HG02642 (cell line): ENCODE results near the gene STC2.
A peak's percentile ranks its signal among the peaks of the same experiment; 100 is the strongest.

Source experiments
- ATAC-seq: cut with Tn5 transposase; IDR thresholded peaks from one replicate; pipeline ENCODE4 v1.9.1; 2021; ENCODE audit warnings: mild to moderate bottlenecking; ENCODE audit not compliant: unreplicated experiment, poor library complexity

The STC2 gene

GRCh38 chr5:173329491-173330337 lies 1.5 kb upstream of the STC2 start:
- peak; percentile 40 for ATAC-seq

GRCh38 chr5:173328844-173329490 lies 753 bp upstream of the STC2 start:
- no peak for ATAC-seq

- no peak for ATAC-seq
Measured at GRCh38 chr5:173327084-173327947, 898 bp downstream of the STC2 start.

DNA sequence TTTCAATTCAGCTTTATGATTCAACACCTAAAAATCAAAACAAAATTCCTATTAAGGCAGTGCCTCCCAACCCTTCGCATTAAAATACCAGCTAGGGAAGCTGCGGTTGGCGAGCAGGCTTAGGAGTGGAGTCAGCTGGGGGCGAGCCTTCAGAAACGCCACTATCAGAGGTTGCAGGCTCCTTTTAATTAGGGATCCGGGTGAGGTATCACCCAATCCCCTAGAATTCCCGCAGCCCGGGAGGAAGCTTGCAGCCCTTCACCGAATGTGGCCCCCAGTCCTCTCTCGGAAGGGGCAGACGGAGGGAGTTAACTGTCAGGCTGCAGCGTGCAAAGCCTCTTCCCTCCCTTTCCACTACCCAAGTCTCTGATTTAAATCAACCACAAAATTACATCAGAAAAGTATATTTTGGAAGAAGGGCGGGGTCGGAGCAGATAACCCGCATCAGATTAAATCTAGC lies 1.7 kb downstream of the STC2 start:
- ATAC-seq, result no peak

GRCh38 chr5:173325091-173325698 lies 3.0 kb downstream of the STC2 start:
- no peak for ATAC-seq

- ATAC-seq, result no peak
Measured at GRCh38 chr5:173324115-173325001, 3.9 kb downstream of the STC2 start.

DNA sequence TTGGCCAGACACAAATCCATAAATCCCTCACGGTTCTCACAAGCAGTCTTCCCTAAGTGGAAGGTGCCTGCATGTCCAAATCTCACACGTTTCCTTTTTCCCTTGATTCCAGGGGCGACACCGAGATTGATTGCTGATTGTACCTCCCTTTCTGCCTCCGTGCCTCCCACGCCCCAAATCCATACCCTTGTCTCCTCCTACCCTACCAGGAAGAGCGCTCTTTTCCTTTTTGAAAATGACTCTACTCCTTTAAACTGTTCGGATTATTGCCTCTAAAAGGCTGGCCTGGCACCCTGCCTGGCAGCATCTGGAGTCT lies 4.5 kb downstream of the STC2 start:
- no peak for ATAC-seq

GRCh38 chr5:173323106-173323798 lies 5.0 kb downstream of the STC2 start:
- no peak for ATAC-seq

DNA sequence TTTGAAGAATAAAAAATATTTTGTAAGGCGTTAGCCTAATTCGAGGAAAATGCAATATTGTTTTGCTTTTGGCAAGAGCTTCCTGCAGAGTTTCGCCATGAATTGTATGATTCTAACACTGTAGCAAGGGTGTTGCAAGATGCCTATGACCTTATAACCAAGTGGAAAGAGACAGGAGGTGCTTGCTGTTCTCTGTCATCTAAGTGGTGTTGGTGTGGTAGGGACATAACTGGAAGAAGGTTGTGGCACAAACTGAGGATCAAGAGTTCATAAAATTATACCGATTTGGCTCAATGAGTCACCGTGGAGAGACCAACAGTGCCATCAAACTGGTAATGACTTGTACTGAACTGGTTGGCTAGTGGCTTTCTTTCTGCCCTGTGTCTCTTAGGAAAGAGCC lies 6.3 kb downstream of the STC2 start:
- no peak for ATAC-seq

DNA sequence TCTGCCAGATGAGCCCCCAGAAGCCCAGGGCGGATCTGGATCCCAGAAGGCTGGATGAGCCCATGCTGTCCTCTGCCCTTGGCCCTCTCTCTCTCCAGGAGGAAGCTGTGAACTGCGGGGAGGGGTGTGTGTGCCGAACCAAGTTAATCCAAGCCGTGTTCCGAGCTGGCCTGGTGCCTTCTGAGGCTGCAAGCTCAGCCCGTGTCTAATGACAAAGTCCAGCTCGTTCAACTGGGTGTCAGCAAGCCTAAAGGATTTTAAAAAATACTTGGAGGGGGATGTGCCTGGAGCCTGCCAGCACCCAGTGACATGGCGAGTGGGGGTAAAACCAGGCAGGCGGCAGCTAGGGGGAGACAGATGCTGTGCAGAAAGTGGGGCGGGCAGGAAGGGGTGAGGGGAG lies 8.0 kb downstream of the STC2 start:
- no peak for ATAC-seq

- ATAC-seq, result no peak
Measured at GRCh38 chr5:173319646-173320045, 8.6 kb downstream of the STC2 start.

GRCh38 chr5:173318881-173319620 lies 9.2 kb downstream of the STC2 start:
- ATAC-seq, result no peak

GRCh38 chr5:173318330-173318729 lies 9.9 kb downstream of the STC2 start:
- ATAC-seq, result no peak

DNA sequence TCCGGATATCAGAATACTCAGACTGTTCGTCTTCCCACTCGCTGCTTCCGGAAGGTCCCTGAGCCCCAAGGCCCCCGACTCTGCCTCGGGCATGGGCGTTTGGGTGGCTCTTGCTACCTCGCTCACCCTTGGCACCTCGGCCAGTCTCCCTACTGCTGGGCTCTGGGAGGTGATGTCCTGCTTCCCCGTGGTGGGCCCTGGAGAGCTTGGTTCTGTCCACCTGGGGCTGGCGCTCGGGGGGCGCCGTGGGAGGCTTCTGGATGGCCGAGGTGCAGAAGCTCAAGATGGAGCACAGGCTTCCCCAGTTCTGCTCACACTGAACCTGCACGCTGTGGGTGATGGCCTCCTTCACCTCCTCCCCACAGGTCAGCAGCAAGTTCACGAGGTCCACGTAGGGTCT lies 10.4 kb downstream of the STC2 start:
- ATAC-seq, result no peak

GRCh38 chr5:173317091-173317730 lies 11.0 kb downstream of the STC2 start:
- no peak for ATAC-seq

GRCh38 chr5:173316339-173317020 lies 11.7 kb downstream of the STC2 start:
- no peak for ATAC-seq
